GM18508 (cell line): ENCODE results near the gene IFNE.

Source experiments
- ATAC-seq: cut with Tn5 transposase; IDR thresholded peaks from one replicate; pipeline ENCODE4 v1.9.1; 2021; ENCODE audit warnings: moderate number of reproducible peaks; ENCODE audit not compliant: insufficient read depth, unreplicated experiment

The IFNE gene

GRCh38 chr9:21432672-21433425, 49.3 kb downstream of the IFNE start:
- ATAC-seq = peak; percentile 57
